GM12878 (cell line): ENCODE data around the gene LST1. TPM values are rescaled to one million over a fixed set of nuclear protein-coding genes. Genes with fewer than 3 reads are reported as not detected.

ENCODE experiments used
- BCL3 ChIP-seq: IDR thresholded peaks from 2 replicates; pipeline ENCODE4 v1.6.1; 2011; ENCODE audit warnings: borderline replicate concordance, low read depth, mild to moderate bottlenecking, moderate library complexity, low read length; ENCODE audit not compliant: insufficient read depth, poor library complexity, severe bottlenecking
- BCLAF1 ChIP-seq: fragments of 450-650 bp; IDR thresholded peaks from 2 replicates; pipeline ENCODE4 v1.6.1; 2017; ENCODE audit warnings: antibody characterized with exemption, mild to moderate bottlenecking, moderate library complexity
- BRCA1 ChIP-seq: IDR thresholded peaks from 2 replicates; pipeline ENCODE4 v1.6.1; 2011; ENCODE audit warnings: low read depth, low read length, improper control_type of control experiment
- CUX1 ChIP-seq: IDR thresholded peaks from 2 replicates; pipeline ENCODE4 v1.6.1; 2012; ENCODE audit warnings: improper control_type of control experiment, low read depth, low read length; ENCODE audit not compliant: insufficient replicate concordance
- EP300 ChIP-seq, 2 experiments: fragments of 150-350 bp in 1 of 2; IDR thresholded peaks; 2 replicates each; pipeline ENCODE4 v1.6.1; 2011 to 2012; ENCODE audit warnings: low read depth in 2 of 2, low read length in 2 of 2, borderline replicate concordance in 1 of 2, improper control_type of control experiment in 1 of 2, inconsistent platforms in 1 of 2; ENCODE audit not compliant: control insufficient read depth in 1 of 2
- FOXK2 ChIP-seq: fragments of 450-650 bp; IDR thresholded peaks from 2 replicates; pipeline ENCODE4 v1.6.1; 2017; ENCODE audit warnings: mild to moderate bottlenecking, moderate library complexity
- HDAC2 ChIP-seq: fragments of 200-600 bp; sonication (generic); IDR thresholded peaks from 2 replicates; pipeline ENCODE4 v1.6.1; 2017
- IKZF2 ChIP-seq, 2 experiments: fragments of 450-650 bp; IDR thresholded peaks; 2 replicates each; pipeline ENCODE4 v1.6.1; 2017; ENCODE audit warnings: mild to moderate bottlenecking in 2 of 2, moderate library complexity in 2 of 2
- NR2F1 ChIP-seq: fragments of 450-650 bp; conservative IDR thresholded peaks from 2 replicates; pipeline ENCODE4 v1.6.1; 2017; ENCODE audit warnings: mild to moderate bottlenecking
- POLR2AphosphoS2 ChIP-seq: IDR thresholded peaks from 2 replicates; pipeline ENCODE4 v1.6.1; 2011; ENCODE audit warnings: low read depth, mild to moderate bottlenecking, low read length, improper control_type of control experiment, moderate library complexity
- RAD51 ChIP-seq: fragments of 450-650 bp; IDR thresholded peaks from 2 replicates; pipeline ENCODE4 v1.6.1; 2016; ENCODE audit warnings: moderate library complexity, mild to moderate bottlenecking, inconsistent platforms
- RB1 ChIP-seq: fragments of 450-650 bp; formaldehyde crosslinking; IDR thresholded peaks from 2 replicates; pipeline ENCODE4 v1.6.1; 2017; ENCODE audit warnings: mild to moderate bottlenecking, borderline replicate concordance
- RFX5 ChIP-seq: IDR thresholded peaks from 2 replicates; pipeline ENCODE4 v1.6.1; 2011; ENCODE audit warnings: low read depth, low read length, improper control_type of control experiment
- SMAD1 ChIP-seq: fragments of 450-650 bp; IDR thresholded peaks from 2 replicates; pipeline ENCODE4 v1.6.1; 2018; ENCODE audit warnings: mild to moderate bottlenecking, low read depth; ENCODE audit not compliant: partially characterized antibody
- SREBF1 ChIP-seq: IDR thresholded peaks from 2 replicates; pipeline ENCODE4 v1.6.1; 2012; ENCODE audit warnings: mild to moderate bottlenecking, low read length
- TBL1XR1 ChIP-seq: IDR thresholded peaks from 2 replicates; pipeline ENCODE4 v1.6.1; 2012; ENCODE audit warnings: low read depth, low read length, improper control_type of control experiment
- TCF7 ChIP-seq: IDR thresholded peaks from 2 replicates; pipeline ENCODE4 v1.6.1; 2014; ENCODE audit warnings: antibody characterized with exemption, borderline replicate concordance
- USF2 ChIP-seq: IDR thresholded peaks from 2 replicates; pipeline ENCODE4 v1.6.1; 2011; ENCODE audit warnings: low read depth, low read length, improper control_type of control experiment, borderline replicate concordance
- ZNF217 ChIP-seq: fragments of 450-650 bp; IDR thresholded peaks from 2 replicates; pipeline ENCODE4 v1.6.1; 2017; ENCODE audit warnings: antibody characterized with exemption, mild to moderate bottlenecking
- polyA plus RNA-seq, 11 experiments: library from polyadenylated mRNA; depleted of rRNA in 4 of 11; unstranded in 6 of 11; stranded (reverse) in 5 of 11; fragments of >200 nt; fragmentation: Nextera tagmentation in 4 of 11; fragmentation: Illumina TruSeq in 1 of 11; extraction: Ambion mirVana in 4 of 11; extraction: Trizol in 1 of 11; gene quantifications; 1 replicate in 1 of 11; 2 replicates in 10 of 11; pipeline versions ENCODE4 v1.2.1 to v1.2.3, GENCODE V29; 2011 to 2016; ENCODE audit warnings: inconsistent platforms in 2 of 11, missing spikeins in 2 of 11, low read depth in 1 of 11
- total RNA-seq, 4 experiments: library from RNA; depleted of rRNA in 3 of 4; stranded (reverse); fragments of >200 nt in 3 of 4; fragmentation: Illumina TruSeq in 1 of 4; extraction: Trizol in 1 of 4; gene quantifications; 2 replicates each; pipeline versions ENCODE4 v1.2.1 to v1.2.3, GENCODE V29; 2013 to 2021

The LST1 gene
- total and polyA plus RNA-seq, 10 of the 15 experiments (the other 5 are each of a cell fraction or from before 2014, with no cell fraction given): 4.1 to 35.5 (median 16.4) TPM

GRCh38 chr6:31576897-31577578 is 9.0 kb upstream of the LST1 start (continued):
- TF ChIP-seq BCL3 (no peak), RAD51 (no peak), TBL1XR1 (no peak), SMAD1 (no peak), POLR2AphosphoS2 (peak; percentile 27; the same call in 1 of the 2 replicates), HDAC2 (no peak), SREBF1 (no peak), TCF7 (no peak), NR2F1 (no peak), IKZF2 (IDR thresholded peaks at IDR 0.05) (peak; percentile 49 to 62; a peak in 1 of 4 replicates), RFX5 (no peak), USF2 (no peak), EP300 (IDR thresholded peaks at IDR 0.05; ENCODE audit: borderline replicate concordance in 1 of 2, control insufficient read depth in 1 of 2, low read depth in 2 of 2, low read length in 2 of 2) (0 out of 4 replicates have a peak, but pooled peaks of 1 of the 2 experiments have one; percentile 29), BRCA1 (no peak), ZNF217 (no peak), BCLAF1 (no peak), CUX1 (no peak), RB1 (no peak), FOXK2 (no peak)
